ENCODE results near the gene CLSTN2.

The CLSTN2 gene

GRCh38 chr3:140529096-140529495 is 594.1 kb downstream of the CLSTN2 start:
- no peak for DNase-seq

- no peak for DNase-seq
Measured at GRCh38 chr3:140529558-140529957, 594.6 kb downstream of the CLSTN2 start.

- no peak for DNase-seq
Measured at GRCh38 chr3:140530131-140530530, 595.1 kb downstream of the CLSTN2 start.

- no peak for DNase-seq
Measured at GRCh38 chr3:140530603-140531002, 595.6 kb downstream of the CLSTN2 start.

- DNase-seq, result no peak
Measured at GRCh38 chr3:140532793-140533330, 597.9 kb downstream of the CLSTN2 start.

- no peak for DNase-seq
Measured at GRCh38 chr3:140536926-140537726, 602.1 kb downstream of the CLSTN2 start.

- no peak for DNase-seq
Measured at GRCh38 chr3:140537727-140538082, 602.7 kb downstream of the CLSTN2 start.

GRCh38 chr3:140540262-140540661 is 605.3 kb downstream of the CLSTN2 start:
- no peak for DNase-seq

GRCh38 chr3:140541975-140542653 is 607.1 kb downstream of the CLSTN2 start:
- DNase-seq, result no peak

- no peak for DNase-seq
Measured at GRCh38 chr3:140545197-140545596, 610.2 kb downstream of the CLSTN2 start.

GRCh38 chr3:140545756-140546155 is 610.8 kb downstream of the CLSTN2 start:
- no peak for DNase-seq

GRCh38 chr3:140546649-140547048 is 611.7 kb downstream of the CLSTN2 start:
- no peak for DNase-seq

GRCh38 chr3:140552403-140552802 is 617.4 kb downstream of the CLSTN2 start:
- no peak for DNase-seq

- no peak for DNase-seq
Measured at GRCh38 chr3:140552898-140553297, 617.9 kb downstream of the CLSTN2 start.

GRCh38 chr3:140553591-140553990 is 618.6 kb downstream of the CLSTN2 start:
- DNase-seq, result no peak

GRCh38 chr3:140555666-140556065 is 620.7 kb downstream of the CLSTN2 start:
- no peak for DNase-seq

GRCh38 chr3:140557476-140557875 is 622.5 kb downstream of the CLSTN2 start:
- no peak for DNase-seq

GRCh38 chr3:140559546-140559945 is 624.6 kb downstream of the CLSTN2 start:
- DNase-seq, result no peak

- DNase-seq, result no peak
Measured at GRCh38 chr3:140563206-140563760, 628.3 kb downstream of the CLSTN2 start.

GRCh38 chr3:140568131-140568530 is 633.1 kb downstream of the CLSTN2 start:
- DNase-seq, result no peak

GRCh38 chr3:140568842-140569520 is 634.0 kb downstream of the CLSTN2 start:
- no peak for DNase-seq

GRCh38 chr3:140570602-140571001 is 635.6 kb downstream of the CLSTN2 start:
- DNase-seq, result no peak

GRCh38 chr3:140571836-140572235 is 636.9 kb downstream of the CLSTN2 start:
- no peak for DNase-seq
